GM21717 (cell line): ENCODE results near the gene EMC7.
"Not testable (repeated sequence)": the region's sequence is repeated elsewhere in the genome, so short reads cannot be mapped to it uniquely, and the experiment has no call there.

Experiments used
- ATAC-seq: cut with Tn5 transposase; IDR thresholded peaks from one replicate; pipeline ENCODE4 v1.9.1; 2021; ENCODE audit warnings: mild to moderate bottlenecking, moderate library complexity; ENCODE audit not compliant: unreplicated experiment

Gene EMC7

DNA sequence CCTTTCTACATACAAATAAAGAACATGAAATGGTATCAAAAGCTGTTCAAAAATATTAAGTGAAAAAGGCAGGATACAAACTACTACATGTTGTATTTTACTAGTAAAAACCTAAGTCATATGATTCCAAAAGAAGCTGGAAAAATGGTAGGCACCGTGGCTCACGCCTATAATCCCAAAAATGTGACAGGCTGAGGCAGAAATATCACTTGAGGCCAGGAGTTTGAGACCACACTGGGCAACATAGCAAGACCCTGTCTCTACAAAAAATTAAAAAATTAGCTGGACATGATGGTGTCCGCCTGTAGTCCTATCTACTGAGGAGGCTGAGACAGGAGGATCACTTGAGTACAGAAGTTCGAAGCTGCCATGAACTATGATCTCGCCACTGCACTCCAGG is 1.7 kb downstream of the EMC7 start:
- no peak for ATAC-seq

DNA sequence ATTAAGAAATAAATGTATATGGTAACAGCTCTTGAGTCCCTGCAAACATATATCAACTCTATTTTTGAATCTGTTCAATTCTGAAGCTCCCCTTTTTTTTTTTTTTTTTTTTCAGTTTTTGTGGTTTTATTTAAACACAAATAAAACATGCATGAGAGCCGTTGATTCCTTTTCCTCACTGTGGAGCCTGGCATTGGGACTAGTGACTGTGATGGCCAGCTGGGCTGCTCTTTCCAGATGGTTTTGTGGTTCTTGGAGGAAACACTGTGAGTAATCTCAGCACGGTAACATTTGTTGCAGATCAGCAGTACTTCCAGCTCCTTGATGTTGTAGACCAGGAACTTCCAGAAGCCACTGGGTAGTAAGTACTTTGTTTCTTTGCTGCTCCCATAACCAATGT is 15.9 kb downstream of the EMC7 start:
- ATAC-seq, result no peak

DNA sequence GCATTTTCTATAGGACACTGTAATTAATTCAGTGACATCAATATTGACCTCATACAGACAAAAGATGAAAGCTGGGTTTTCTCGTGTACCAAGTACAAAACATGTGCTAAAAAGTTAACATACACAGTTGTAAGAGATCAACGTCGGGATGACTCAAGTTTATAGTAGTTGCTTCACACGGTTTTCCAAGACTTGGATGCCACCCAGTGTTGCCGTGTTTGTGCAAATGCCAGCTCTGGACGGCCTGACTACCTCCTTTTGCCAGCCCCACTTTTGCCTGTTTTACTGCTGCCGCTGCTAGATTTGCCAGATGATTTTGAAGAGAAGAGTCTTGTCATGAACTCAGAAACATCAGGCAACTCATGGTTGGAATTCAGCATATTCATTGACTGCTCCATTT is 17.6 kb downstream of the EMC7 start:
- ATAC-seq, result no peak

DNA sequence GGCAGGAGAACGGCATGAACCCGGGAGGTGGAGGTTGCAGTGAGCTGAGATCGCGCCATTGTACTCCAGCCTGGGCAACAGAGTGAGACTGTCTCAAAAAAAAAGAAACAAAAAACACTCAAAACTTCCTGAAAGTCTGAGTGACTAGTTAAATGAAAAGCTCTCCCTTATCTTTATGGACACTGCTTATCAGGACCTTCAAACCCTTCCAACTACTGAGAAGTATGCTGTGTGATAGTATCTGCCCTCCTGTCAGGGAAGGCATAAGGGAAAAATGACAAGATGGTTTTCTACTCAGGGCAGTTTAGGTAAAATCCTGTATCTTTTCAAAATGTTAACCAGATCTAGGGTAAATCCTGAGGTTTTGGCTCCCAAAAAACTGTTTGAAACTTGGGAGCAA is 21.8 kb downstream of the EMC7 start:
- ATAC-seq, result no peak

DNA sequence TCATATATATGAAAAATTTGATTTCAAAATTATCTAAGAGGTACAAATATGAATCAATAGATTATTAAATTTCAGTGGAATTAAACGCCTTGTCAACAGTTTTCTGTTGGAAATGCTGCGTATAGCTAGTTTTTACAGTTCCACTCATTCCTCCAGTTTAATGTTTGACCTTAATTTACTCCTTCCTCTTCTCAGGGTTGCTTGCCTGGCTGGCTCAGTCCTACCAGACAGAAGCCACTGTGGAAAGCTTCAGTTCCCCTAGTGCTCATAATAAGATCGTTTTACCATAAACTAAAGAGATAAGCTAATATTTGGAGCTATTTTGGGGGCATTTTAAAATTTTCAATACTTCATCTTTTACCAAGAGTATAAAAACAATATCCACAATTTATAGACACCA is 22.8 kb downstream of the EMC7 start:
- no peak for ATAC-seq

DNA sequence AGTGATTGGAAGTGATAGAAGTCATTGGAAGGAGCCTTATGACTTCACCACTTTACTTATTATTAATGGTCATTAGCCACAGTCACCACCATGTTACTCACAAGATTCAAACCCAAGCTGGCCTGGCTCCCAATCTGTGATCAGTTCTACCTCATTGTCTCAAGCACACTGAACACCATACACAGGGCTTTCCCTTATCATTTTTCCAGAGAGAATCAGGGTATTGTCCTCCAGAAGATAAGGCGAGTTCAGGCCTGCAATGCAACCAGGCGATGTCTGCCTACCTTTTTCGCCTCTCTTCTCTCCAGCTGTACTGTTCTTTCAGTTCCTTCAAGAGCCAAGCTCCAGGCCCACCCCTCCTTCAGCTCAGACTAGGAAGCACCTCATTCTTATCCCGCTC is 24.9 kb downstream of the EMC7 start:
- no peak for ATAC-seq

DNA sequence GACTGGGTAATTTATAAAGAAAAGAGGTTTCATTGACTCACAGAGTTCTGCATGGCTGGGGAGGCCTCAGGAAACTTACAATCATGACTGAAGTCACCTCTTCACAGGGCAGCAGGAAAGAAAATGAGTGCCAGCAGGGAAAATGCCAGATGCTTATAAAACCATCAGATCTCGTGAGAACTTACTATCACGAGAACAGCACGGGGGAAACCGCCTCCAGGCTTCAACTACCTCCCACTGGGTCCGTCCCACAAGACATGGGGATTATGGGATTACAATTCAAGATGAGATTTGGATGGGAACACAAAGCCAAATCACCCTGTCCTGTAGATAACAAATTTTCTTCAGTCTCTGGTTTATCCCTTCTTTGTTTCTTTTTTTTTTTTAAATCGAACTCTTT is 31.7 kb downstream of the EMC7 start:
- no peak for ATAC-seq

DNA sequence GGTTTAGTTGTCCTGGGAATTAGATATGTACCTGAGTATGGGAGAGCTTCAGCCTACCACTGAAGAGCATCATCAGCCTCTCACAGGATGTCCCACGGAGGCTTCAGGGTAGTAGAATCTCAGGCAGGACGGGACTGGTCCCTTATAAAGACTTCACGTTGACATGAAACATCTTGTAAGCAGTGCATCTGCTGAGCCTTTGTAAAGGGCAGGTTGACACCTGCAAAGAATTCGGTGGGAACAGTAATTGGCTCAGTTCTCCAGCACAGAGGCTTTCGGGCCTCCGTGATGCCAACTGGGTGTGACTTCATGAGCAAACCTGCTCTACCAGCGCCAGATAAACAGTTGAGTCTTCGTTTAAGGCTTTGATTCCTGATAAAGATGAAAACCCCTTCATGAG is 35.7 kb downstream of the EMC7 start:
- no peak for ATAC-seq

DNA sequence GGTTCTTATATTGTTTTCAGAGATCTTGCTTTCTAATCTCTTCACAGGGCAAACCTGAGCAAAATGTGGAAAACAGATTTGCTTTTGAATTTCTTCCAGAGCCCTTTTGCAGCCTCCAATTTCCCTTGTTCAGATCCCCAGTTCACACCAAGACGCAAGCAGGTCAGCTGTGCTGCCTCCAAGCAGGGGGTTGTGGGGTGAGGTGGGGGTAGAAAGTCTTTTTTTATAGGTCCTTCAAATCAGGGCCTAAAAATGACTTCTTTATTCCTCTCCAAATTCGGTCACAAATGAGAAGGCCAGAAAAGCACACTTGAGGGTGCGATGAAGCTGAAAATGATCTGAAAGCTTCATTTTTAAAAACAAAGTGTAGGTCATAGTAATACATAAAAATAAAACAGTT is 36.4 kb downstream of the EMC7 start:
- ATAC-seq, result no peak

DNA sequence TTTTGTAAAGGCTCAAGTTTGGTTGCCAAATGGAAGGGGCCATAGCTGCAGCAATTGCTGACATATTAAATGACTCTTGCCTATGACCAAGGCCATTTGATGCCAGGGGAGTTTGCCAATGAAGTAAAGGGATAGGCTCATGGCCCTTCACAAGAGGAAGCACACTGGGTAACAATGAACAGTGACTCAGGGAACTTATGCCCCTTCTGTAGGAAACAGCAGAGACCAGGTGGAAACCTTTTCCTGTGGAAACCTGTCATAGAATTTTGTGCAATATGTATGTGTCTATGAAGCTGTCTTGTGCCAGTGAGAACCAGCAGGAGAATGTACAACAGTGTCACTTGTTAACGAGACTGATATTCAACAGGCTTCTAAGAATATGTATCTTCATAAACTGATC is 37.2 kb downstream of the EMC7 start:
- ATAC-seq, result no peak

DNA sequence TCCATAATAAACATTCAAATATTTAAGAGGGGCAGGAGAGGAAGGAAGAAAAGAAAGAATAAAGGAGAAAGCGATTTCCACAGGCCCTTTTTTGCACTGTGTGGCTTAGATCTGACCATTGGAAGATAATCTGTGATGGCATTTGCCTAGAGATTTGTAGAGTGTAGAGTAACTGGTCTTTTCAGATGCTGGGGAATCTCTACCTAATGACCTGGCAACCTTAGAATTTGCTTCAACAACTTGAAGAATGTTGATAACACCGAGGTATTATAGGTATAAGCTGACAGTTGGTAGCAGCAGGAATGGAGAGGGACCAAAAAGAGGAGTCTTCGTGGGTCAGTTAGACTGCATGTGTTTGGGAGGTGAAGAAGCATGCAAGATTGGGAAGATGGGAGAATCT is 41.7 kb downstream of the EMC7 start:
- ATAC-seq, result no peak

DNA sequence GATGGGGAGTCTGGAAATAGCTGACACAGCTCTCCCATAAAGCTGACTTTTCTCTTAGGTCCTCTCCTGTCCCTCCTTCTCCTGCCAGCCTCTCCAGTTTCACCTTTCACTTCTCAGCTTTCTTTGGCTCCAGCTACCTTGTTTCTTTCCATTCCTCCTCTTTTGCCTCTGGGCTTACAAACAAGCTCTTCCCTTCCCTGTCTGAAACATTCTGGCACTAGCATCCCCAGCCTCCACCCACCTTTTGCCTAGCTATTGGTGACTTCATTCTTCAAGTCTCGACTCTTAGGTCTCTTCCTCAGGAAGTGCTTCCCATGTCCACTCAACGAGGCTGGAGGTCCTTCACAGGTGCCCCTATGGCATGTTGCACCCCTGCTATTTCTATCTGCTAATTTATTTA is 42.2 kb downstream of the EMC7 start:
- no peak for ATAC-seq

DNA sequence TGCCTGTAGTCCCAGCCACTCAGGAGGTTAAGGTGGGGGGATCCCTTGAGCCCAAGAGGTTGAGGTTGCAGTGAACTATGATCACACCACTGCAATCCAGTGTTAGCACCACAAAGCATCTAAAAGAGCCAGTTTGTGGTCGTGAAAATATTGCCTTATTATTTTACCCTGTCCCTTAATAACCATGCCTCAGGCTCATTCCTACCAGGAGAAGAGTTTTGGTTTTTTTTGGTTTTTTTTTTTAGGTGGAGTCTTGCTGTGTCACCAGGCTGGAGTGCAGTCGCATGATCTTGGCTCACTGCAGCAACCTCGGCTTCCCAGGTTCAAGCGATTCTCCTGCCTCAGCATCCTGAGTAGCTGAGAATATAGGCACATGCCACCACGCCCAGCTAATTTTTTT is 44.8 kb downstream of the EMC7 start:
- ATAC-seq, result no peak

DNA sequence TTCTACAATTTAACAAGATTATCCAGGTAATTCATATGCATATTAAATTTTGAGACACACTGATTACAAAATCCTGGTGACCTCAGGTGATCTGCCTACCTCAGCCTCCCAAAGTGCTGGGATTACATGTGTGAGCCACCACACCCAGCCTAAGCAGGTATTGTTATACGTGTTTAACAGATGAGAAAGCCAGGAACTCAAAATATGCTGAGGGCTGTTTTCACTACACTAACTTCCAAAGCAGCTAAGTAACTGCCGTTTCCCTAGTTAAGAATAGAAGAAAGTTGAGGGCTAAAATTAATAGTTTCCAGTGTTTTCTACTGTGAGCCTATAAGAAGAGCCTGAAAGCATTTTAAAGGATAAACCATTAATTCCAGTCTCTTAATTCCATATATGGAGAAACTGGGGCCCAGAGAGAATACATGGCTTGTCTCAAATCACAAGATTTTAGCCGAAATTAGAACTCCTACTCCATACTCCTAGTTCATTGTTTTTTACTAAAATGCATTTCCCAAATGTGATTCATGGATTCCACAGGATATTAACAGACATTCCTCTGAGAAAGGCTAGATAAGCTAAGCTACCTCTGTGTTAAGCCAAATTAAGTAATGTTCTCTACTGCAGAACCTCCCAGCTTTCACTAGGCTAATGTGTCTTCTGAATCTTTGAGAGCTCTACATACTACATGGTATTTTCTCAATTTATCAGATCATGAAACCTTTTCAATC is 45.6 kb downstream of the EMC7 start:
- ATAC-seq, result no peak

DNA sequence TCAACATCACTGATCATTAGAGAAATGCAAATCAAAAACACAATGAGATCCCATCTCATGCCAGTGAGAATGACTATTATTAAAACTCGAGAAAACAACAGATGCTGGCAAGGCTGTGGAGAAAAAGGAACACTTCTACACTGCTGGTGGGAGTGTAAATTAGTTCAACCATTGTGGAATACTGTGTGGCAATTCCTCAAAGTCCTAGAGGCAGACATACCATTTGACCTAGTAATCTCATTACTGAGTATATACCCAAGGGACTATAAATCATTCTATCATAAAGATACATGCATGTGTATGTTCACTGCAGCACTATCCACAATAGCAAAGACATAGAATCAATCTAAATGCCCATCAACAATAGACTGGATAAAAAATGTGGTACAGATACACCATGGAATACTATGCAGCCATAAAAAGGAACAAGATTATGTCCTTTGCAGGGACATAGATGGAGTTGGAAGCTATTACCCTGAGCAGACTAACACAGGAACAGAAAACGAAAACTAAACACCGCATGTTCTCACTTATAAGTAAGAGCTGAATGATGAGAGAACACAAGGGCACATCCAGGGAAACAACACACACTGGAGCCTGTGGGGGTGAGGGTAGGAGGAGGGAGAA is 47.5 kb downstream of the EMC7 start:
- ATAC-seq, result no peak

DNA sequence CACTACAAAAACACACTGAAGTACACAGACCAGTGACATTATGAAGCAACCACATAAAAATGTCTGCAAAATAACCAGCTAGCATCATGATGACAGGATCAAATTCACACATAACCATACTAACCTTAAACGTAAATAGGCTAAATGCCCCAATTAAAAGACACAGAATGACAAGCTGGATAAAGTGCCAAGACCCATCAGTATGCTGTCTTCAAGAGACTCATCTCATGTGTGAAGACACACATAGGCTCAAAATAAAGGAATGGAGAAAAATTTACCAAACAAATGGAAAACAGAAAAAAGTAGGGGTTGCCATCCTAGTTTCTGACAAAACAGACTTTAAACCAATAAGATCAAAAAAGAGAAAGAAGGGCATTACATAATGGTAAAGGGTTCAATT is 51.3 kb downstream of the EMC7 start:
- not testable (repeated sequence) for ATAC-seq

DNA sequence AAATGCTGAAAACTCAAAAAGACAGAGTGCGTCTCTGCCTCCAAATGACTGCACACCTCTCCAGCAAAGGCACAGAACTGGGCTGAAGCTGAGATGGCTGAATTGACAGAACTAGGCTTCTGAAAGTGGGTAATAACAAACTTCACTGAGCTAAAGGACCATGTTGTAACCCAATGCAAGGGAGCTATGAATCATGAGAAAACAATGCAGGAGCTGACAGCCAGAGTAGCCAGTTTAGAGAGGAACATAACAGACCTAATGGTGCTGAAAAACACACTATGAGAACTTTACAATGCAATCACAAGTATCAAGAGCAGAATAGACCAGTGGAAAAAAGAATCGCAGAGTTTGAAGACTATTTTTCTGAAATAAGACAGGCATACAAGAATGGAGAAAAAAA is 52.5 kb downstream of the EMC7 start:
- ATAC-seq, result no peak

DNA sequence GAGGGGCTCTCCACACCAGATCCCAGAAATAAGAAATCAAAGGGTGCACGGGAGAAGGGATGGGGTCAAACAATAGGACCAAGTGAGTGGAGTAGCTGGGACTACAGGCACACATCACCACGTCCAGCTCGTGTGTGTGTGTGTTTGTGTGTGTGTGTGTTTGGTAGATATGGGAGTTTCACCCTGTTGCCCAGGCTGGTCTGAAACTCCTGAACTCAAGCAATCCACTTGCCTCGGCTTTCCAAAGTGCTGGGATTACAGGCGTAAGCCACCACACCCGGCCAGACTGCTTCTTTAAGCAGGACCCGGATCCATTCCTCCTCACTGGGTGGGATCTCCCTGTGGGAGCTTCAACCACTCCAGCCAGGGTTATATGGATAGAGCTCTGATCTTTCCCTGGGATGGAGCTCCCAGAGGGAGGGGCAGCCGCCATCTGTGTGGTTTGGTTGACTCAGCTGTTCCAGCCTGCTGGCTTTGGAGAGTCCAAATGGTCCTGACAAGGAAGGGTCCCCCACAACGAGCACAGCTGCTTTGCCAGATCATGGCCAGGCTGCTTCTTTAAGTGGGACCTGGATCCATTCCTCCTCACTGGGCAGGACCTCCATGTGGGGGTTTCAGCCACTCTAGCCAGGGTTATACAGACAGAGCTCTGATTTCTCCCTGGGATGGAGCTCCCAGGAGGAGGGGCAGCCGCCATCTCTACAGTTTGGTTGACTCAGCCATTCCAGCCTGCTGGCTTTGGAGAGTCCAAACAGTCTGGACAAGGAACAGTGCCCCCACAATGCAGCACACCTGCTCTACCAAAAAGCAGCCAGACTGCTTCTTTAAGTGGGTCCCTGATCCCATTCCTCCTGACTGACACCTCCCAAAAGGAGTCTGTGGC is 53.5 kb downstream of the EMC7 start:
- ATAC-seq, result no peak

DNA sequence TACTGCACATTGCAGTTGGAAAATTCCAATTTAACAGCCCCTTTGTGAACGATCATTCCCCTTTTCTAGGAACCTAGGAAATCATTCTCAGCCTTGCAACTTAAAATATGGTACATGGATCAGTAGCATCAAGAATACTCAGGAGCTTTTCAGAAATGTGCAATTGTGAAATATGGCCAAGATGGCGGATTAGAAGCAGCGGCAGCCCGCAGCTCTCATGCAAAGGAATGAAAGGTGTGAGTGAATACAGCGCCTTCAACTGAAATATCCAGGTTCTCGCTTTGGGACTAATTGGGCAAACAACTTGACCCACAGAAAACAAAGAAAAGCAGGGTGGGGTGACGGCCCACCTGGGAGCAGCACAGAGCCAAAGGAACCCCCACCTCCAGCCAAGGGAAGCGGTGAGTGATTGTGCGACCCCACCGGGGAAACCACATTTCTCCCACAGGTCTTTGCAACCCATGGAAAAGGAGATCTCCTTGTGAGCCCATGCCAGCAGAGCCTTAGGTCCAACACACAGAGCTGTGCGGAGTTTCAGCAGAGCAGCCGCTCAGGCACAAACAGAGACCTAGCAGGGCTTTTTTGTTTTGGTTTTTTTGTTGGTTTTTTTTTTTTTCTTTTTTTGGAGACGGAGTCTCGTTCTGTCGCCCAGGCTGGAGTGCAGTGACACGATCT is 55.1 kb downstream of the EMC7 start:
- no peak for ATAC-seq

DNA sequence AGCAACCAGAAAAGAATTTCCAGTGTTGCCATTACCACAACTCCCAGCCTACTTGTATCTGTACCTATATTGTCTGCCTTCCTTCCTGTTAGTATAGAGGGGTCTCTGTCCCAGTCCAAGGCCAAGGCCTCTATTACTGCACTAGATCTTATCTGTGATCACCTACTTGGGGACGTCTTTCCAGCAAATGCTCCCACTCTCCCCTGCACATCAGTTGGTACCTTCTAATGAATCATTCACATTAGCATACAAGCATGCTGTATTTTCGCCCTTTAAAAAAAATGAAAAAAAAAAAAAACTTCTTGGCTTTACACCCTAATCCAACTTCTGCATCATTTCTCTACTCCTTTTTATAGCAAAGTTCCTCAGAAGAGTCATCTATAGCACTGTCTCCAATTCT is 57.8 kb downstream of the EMC7 start:
- ATAC-seq, result no peak

DNA sequence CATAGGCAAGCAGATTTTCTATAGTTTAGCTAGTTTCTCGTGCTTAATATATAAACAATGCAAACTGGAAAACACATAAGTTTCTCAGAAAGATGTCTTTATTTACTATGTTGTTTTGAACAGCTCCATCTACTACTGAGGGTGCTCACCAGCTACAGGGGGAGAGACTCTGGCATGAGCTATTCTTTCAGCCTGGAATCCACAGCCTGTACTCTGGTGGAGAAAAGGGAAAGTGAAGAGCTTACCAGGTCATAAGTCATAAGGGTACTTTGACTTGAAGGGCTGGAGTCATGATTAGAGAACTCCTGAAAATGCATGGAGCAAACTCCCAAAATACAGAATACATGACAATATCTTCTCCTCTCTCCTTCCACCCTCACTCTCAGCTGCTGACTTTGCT is 58.3 kb downstream of the EMC7 start:
- ATAC-seq, result no peak

DNA sequence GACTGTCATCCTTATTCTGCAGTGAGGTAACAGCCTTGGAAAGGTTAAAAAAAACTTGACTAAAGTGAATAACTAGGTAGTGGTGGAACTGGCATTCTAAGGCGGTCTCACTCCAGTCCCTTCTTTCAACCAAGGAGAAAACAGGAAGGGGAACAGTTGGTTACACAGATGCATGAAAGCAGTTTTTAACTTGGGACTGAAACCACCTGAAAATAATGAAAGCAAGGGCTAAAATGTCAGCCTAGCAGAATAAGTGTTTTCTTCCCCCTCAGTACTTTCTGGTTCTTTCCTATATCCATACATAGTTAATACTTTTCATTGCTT is 61.9 kb downstream of the EMC7 start:
- peak; percentile 15 for ATAC-seq
